HCT116 (cell line): ENCODE data around the gene TNFRSF8. TPM values are rescaled to one million over a fixed set of nuclear protein-coding genes. Genes with fewer than 3 reads are reported as not detected.

Experiments used
- ATAC-seq: fragments of 200-7000 bp; cut with Tn5 transposase; 2 replicates; pipeline ENCODE4 v1.9.1; 2020; ENCODE audit warnings: mild to moderate bottlenecking, moderate library complexity
- BruUV-seq: library from RNA; stranded (reverse); fragments of 400-500 nt; replicated peaks from 2 replicates; lab custom pipeline; 2021; lab: Mats Ljungman, UMichigan
- CTCF ChIA-PET: fragments of 300-600 bp; sonication (Branson Sonifier 250); formaldehyde crosslinking; loops from one replicate; lab custom pipeline; 2021; ENCODE audit warnings: antibody characterized with exemption; lab: Charles Lee
- POLR2A ChIA-PET: fragments of 300-600, 350-600 bp; sonication (Branson Sonifier 250); formaldehyde crosslinking; loops from one replicate; lab custom pipeline; 2021; ENCODE audit warnings: antibody characterized with exemption; lab: Charles Lee
- RAD21 ChIA-PET, 2 experiments: fragments of 300-600 bp; sonication (Branson Sonifier 250); formaldehyde crosslinking; loops; one replicate each; lab custom pipeline; 2023; ENCODE audit warnings: low total read pairs in 2 of 2; ENCODE audit not compliant: uncharacterized antibody in 2 of 2, unreplicated experiment in 2 of 2, low non-redundant PET in 1 of 2; lab: Charles Lee
- DNase-seq: peaks from one replicate; pipeline ENCODE4 v3.0.0-alpha.2; 2010; ENCODE audit warnings: low read depth, low spot score
- H2AFZ ChIP-seq: fragments of 200-600 bp; shearing (Covaris generic), sonication (generic); 2 replicates; pipeline ENCODE4 v1.6.1; 2017; ENCODE audit warnings: low read depth, mixed run types, mixed read lengths, antibody characterized with exemption, low read length; ENCODE audit not compliant: poor library complexity, severe bottlenecking
- H3K27ac ChIP-seq: 2 replicates; pipeline ENCODE4 v1.5.1; 2012; ENCODE audit warnings: low read depth, low read length
- H3K27me3 ChIP-seq: fragments of 200-600 bp; sonication (generic); 2 replicates; pipeline ENCODE4 v1.6.1; 2016; ENCODE audit warnings: mixed run types, low read length, mixed read lengths; ENCODE audit not compliant: insufficient read depth
- H3K36me3 ChIP-seq, 2 experiments: fragments of 200-500 bp in 1 of 2; fragments of 200-600 bp in 1 of 2; sonication (Bioruptor generic) in 1 of 2; sonication (generic) in 1 of 2; 2 replicates each; pipeline versions ENCODE4 v1.5.1 to v1.6.1; 2014 to 2016; ENCODE audit warnings: low read length in 2 of 2, inconsistent platforms in 1 of 2, mixed read lengths in 1 of 2, mixed run types in 1 of 2; ENCODE audit not compliant: insufficient read depth in 2 of 2, control insufficient read depth in 1 of 2
- H3K4me1 ChIP-seq, 2 experiments: fragments of 200-600 bp in 1 of 2; sonication (generic) in 1 of 2; 2 replicates each; pipeline versions ENCODE4 v1.5.1 to v1.6.1; 2012 to 2017; ENCODE audit warnings: low read length in 2 of 2, inconsistent platforms in 1 of 2, mild to moderate bottlenecking in 1 of 2, mixed read lengths in 1 of 2, mixed run types in 1 of 2, moderate library complexity in 1 of 2; ENCODE audit not compliant: insufficient read depth in 2 of 2, control insufficient read depth in 1 of 2
- H3K4me2 ChIP-seq: fragments of 200-600 bp; sonication (generic); 2 replicates; pipeline ENCODE4 v1.6.1; 2017; ENCODE audit warnings: mixed run types, low read length, mixed read lengths
- H3K4me3 ChIP-seq, 2 experiments: fragments of 200-600 bp in 1 of 2; sonication (generic) in 1 of 2; replicated peaks in 1 of 2; 2 replicates each; pipeline ENCODE4 v1.5.1; 2011 to 2016; ENCODE audit warnings: low read length in 2 of 2, control low read depth in 1 of 2, low read depth in 1 of 2, mild to moderate bottlenecking in 1 of 2, mixed read lengths in 1 of 2, mixed run types in 1 of 2
- H3K79me2 ChIP-seq: fragments of 200-600 bp; sonication (generic); 2 replicates; pipeline ENCODE4 v1.6.1; 2017; ENCODE audit warnings: mild to moderate bottlenecking, mixed run types, low read length, moderate library complexity, mixed read lengths; ENCODE audit not compliant: insufficient read depth
- H3K9ac ChIP-seq: fragments of 200-600 bp; sonication (generic); 2 replicates; pipeline ENCODE4 v1.6.1; 2016; ENCODE audit warnings: low read length, mixed read lengths
- H3K9me2 ChIP-seq: fragments of 200-600 bp; sonication (generic), shearing (Covaris generic); 2 replicates; pipeline ENCODE4 v1.6.1; 2017; ENCODE audit warnings: mixed run types, mild to moderate bottlenecking, moderate library complexity; ENCODE audit not compliant: insufficient read depth
- H3K9me3 ChIP-seq, 2 experiments: fragments of 200-500 bp in 1 of 2; fragments of 200-600 bp in 1 of 2; sonication (Bioruptor generic) in 1 of 2; sonication (generic) in 1 of 2; 2 replicates each; pipeline ENCODE4 v1.6.1; 2014 to 2017; ENCODE audit warnings: low read length in 2 of 2, mixed read lengths in 2 of 2, inconsistent platforms in 1 of 2, low read depth in 1 of 2, mild to moderate bottlenecking in 1 of 2, mixed run types in 1 of 2, moderate library complexity in 1 of 2; ENCODE audit not compliant: control insufficient read depth in 1 of 2, insufficient read depth in 1 of 2
- H4K20me1 ChIP-seq: fragments of 200-600 bp; sonication (generic), shearing (Covaris generic); 2 replicates; pipeline ENCODE4 v1.6.1; 2017; ENCODE audit warnings: mixed run types, mild to moderate bottlenecking, moderate library complexity; ENCODE audit not compliant: insufficient read depth
- CBX3 ChIP-seq: IDR thresholded peaks from 2 replicates; pipeline ENCODE4 v1.6.1; 2012; ENCODE audit warnings: low read depth
- CEBPB ChIP-seq: IDR thresholded peaks from 2 replicates; pipeline ENCODE4 v1.6.1; 2012; ENCODE audit warnings: low read depth
- EGR1 ChIP-seq: IDR thresholded peaks from 2 replicates; pipeline ENCODE4 v1.6.1; 2012; ENCODE audit warnings: low read depth
- ELF1 ChIP-seq: IDR thresholded peaks from 2 replicates; pipeline ENCODE4 v1.6.1; 2012; ENCODE audit warnings: low read depth, borderline replicate concordance
- EZH2 ChIP-seq: fragments of 200-600 bp; sonication (generic); IDR thresholded peaks from 2 replicates; pipeline ENCODE4 v1.6.1; 2017; ENCODE audit warnings: antibody characterized with exemption, mixed run types
- EZH2phosphoT487 ChIP-seq: fragments of 200-600 bp; IDR thresholded peaks from 2 replicates; pipeline ENCODE4 v1.6.1; 2018; ENCODE audit warnings: antibody characterized with exemption, borderline replicate concordance
- JUND ChIP-seq: IDR thresholded peaks from 2 replicates; pipeline ENCODE4 v1.6.1; 2012
- POLR2A ChIP-seq: IDR thresholded peaks from 2 replicates; pipeline ENCODE4 v1.7.0; 2011; ENCODE audit warnings: borderline replicate concordance; ENCODE audit not compliant: insufficient read depth, insufficient read length; ENCODE audit errors: extremely low read depth
- POLR2AphosphoS5 ChIP-seq: IDR thresholded peaks from 2 replicates; pipeline ENCODE4 v1.6.1; 2011; ENCODE audit warnings: mild to moderate bottlenecking, low read depth, low read length, moderate library complexity
- RAD21 ChIP-seq: IDR thresholded peaks from 2 replicates; pipeline ENCODE4 v1.6.1; 2012; ENCODE audit warnings: low read depth, mild to moderate bottlenecking
- SRF ChIP-seq: IDR thresholded peaks from 2 replicates; pipeline ENCODE4 v1.6.1; 2012; ENCODE audit warnings: low read depth
- TCF7L2 ChIP-seq: IDR thresholded peaks from 2 replicates; pipeline ENCODE4 v1.7.0; 2011; ENCODE audit warnings: borderline replicate concordance, inconsistent platforms; ENCODE audit not compliant: insufficient read depth, insufficient read length; ENCODE audit errors: extremely low read depth
- ZNF274 ChIP-seq: fragments of 200-500 bp; sonication (Bioruptor generic); IDR thresholded peaks from 2 replicates; pipeline ENCODE4 v1.6.1; 2014; ENCODE audit warnings: mild to moderate bottlenecking, low read depth, low read length, inconsistent platforms
- intact Hi-C: fragments of 100-400 bp; cut with micrococcal nuclease; formaldehyde crosslinking; loops from 2 replicates; pipeline ENCODE4 v1.10.0; 2022
- total RNA-seq: library from RNA; stranded (reverse); gene quantifications from one replicate; pipeline ENCODE4 v1.2.1, GENCODE V29; 2021; ENCODE audit not compliant: unreplicated experiment
- TF ChIP-seq, protein P1 (sequence below): IDR thresholded peaks from 2 replicates; pipeline ENCODE4 v1.6.1; 2012
- TF ChIP-seq, protein P2 (sequence below): IDR thresholded peaks from 2 replicates; pipeline ENCODE4 v1.6.1; 2011; ENCODE audit warnings: mild to moderate bottlenecking, low read length, moderate library complexity; ENCODE audit not compliant: insufficient replicate concordance; ENCODE audit errors: extremely low read depth
- TF ChIP-seq, protein P3 (sequence below): IDR thresholded peaks from 2 replicates; pipeline ENCODE4 v1.6.1; 2012; ENCODE audit warnings: low read depth
- TF ChIP-seq, protein P4 (sequence below): IDR thresholded peaks from 2 replicates; pipeline ENCODE4 v1.6.1; 2012
- TF ChIP-seq, protein P5 (sequence below), 3 experiments: fragments of 200-600 bp in 1 of 3; sonication (generic) in 1 of 3; IDR thresholded peaks in 2 of 3; conservative IDR thresholded peaks in 1 of 3; 2 replicates each; pipeline ENCODE4 v1.5.1; 2012 to 2017; ENCODE audit warnings: low read depth in 2 of 3, low read length in 2 of 3, antibody characterized with exemption in 1 of 3, borderline replicate concordance in 1 of 3, control low read depth in 1 of 3, mild to moderate bottlenecking in 1 of 3, mixed read lengths in 1 of 3, mixed run types in 1 of 3, moderate library complexity in 1 of 3; ENCODE audit not compliant: insufficient read depth in 1 of 3

TNFRSF8 gene
- total RNA-seq, 1 experiment from 2014 or later: 0.17 TPM

DNA sequence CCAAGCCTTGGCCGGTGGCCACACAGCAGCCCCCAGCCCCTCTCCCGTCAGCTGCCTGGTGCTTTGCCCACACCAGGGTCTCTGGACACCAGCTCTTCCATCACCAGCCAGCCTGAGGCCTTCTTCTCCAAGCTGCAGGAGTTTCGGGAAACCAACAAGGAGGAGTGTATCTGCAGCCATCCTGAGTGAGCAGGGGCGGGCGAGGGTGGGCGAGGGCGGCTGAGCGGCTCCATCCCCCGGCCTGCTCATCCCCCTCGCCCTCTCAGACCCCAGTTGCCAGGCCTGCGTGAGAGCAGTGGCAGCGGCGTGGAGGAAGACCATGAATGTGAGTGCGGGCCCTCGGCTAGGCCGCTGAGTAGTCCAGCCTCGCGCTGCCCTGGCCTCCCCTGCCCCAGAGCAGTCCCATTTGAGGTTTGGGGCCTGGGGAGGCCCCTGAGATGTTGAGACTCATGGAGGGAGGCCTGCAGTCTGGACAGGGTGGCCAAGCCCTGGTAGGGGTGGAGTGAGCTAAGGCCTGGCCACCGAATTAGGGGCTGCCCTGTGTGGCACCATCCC lies 34.1 kb upstream of the TNFRSF8 start:
- H3K36me3 ChIP-seq: peaks cover 3 to 12% of the 10 kb centered on the region in 2 experiments; a peak in 3 of 4 replicates
- DNase-seq: no peak
- ChIA-PET POLR2A (interaction anchor here (4.6 kb wide), 1 partner anchor 120 kb away, joined by 28 read pairs; no protein-coding TSS in a partner anchor), CTCF (no interaction called here), RAD21 (no interaction called here)
- no peak overlapping the region for H2AFZ ChIP-seq
- no peaks in the 10 kb centered on the region for H3K9me2 ChIP-seq
- ATAC-seq: no peak
- H3K79me2 ChIP-seq: no peaks in the 10 kb centered on the region
- H3K9ac ChIP-seq: no peak overlapping the region
- H3K27me3 ChIP-seq: no peaks in the 10 kb centered on the region
- H3K27ac ChIP-seq: no peak overlapping the region
- no peaks in the 10 kb centered on the region for H3K4me1 ChIP-seq
- intact Hi-C loops: no loop called here
- no peak overlapping the region for H3K4me3 ChIP-seq
- no peaks in the 10 kb centered on the region for H3K9me3 ChIP-seq
- TF ChIP-seq POLR2A (no peak), ELF1 (no peak), EZH2 (no peak), RAD21 (no peak), TCF7L2 (no peak), EZH2phosphoT487 (no peak), CEBPB (no peak), SRF (no peak), JUND (no peak), EGR1 (no peak), CBX3 (no peak), POLR2AphosphoS5 (no peak), ZNF274 (no peak)
- TF ChIP-seq, protein P1, sequence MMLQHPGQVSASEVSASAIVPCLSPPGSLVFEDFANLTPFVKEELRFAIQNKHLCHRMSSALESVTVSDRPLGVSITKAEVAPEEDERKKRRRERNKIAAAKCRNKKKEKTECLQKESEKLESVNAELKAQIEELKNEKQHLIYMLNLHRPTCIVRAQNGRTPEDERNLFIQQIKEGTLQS: no peak
- TF ChIP-seq, protein P2, sequence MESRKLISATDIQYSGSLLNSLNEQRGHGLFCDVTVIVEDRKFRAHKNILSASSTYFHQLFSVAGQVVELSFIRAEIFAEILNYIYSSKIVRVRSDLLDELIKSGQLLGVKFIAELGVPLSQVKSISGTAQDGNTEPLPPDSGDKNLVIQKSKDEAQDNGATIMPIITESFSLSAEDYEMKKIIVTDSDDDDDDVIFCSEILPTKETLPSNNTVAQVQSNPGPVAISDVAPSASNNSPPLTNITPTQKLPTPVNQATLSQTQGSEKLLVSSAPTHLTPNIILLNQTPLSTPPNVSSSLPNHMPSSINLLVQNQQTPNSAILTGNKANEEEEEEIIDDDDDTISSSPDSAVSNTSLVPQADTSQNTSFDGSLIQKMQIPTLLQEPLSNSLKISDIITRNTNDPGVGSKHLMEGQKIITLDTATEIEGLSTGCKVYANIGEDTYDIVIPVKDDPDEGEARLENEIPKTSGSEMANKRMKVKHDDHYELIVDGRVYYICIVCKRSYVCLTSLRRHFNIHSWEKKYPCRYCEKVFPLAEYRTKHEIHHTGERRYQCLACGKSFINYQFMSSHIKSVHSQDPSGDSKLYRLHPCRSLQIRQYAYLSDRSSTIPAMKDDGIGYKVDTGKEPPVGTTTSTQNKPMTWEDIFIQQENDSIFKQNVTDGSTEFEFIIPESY: no peak
- TF ChIP-seq, protein P3, sequence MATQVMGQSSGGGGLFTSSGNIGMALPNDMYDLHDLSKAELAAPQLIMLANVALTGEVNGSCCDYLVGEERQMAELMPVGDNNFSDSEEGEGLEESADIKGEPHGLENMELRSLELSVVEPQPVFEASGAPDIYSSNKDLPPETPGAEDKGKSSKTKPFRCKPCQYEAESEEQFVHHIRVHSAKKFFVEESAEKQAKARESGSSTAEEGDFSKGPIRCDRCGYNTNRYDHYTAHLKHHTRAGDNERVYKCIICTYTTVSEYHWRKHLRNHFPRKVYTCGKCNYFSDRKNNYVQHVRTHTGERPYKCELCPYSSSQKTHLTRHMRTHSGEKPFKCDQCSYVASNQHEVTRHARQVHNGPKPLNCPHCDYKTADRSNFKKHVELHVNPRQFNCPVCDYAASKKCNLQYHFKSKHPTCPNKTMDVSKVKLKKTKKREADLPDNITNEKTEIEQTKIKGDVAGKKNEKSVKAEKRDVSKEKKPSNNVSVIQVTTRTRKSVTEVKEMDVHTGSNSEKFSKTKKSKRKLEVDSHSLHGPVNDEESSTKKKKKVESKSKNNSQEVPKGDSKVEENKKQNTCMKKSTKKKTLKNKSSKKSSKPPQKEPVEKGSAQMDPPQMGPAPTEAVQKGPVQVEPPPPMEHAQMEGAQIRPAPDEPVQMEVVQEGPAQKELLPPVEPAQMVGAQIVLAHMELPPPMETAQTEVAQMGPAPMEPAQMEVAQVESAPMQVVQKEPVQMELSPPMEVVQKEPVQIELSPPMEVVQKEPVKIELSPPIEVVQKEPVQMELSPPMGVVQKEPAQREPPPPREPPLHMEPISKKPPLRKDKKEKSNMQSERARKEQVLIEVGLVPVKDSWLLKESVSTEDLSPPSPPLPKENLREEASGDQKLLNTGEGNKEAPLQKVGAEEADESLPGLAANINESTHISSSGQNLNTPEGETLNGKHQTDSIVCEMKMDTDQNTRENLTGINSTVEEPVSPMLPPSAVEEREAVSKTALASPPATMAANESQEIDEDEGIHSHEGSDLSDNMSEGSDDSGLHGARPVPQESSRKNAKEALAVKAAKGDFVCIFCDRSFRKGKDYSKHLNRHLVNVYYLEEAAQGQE: no peak
- TF ChIP-seq, protein P4, sequence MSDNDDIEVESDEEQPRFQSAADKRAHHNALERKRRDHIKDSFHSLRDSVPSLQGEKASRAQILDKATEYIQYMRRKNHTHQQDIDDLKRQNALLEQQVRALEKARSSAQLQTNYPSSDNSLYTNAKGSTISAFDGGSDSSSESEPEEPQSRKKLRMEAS: no peak
- TF ChIP-seq, protein P5, sequence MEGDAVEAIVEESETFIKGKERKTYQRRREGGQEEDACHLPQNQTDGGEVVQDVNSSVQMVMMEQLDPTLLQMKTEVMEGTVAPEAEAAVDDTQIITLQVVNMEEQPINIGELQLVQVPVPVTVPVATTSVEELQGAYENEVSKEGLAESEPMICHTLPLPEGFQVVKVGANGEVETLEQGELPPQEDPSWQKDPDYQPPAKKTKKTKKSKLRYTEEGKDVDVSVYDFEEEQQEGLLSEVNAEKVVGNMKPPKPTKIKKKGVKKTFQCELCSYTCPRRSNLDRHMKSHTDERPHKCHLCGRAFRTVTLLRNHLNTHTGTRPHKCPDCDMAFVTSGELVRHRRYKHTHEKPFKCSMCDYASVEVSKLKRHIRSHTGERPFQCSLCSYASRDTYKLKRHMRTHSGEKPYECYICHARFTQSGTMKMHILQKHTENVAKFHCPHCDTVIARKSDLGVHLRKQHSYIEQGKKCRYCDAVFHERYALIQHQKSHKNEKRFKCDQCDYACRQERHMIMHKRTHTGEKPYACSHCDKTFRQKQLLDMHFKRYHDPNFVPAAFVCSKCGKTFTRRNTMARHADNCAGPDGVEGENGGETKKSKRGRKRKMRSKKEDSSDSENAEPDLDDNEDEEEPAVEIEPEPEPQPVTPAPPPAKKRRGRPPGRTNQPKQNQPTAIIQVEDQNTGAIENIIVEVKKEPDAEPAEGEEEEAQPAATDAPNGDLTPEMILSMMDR (IDR thresholded peaks at IDR 0.05 in 2 of 3, conservative IDR thresholded peaks at IDR 0.05 in 1 of 3; ENCODE audit: borderline replicate concordance in 1 of 3, insufficient read depth in 1 of 3, low read depth in 2 of 3, low read length in 2 of 3): no peak
- no TSS peak for BruUV-seq
- H4K20me1 ChIP-seq: no peaks in the 10 kb centered on the region
- no peak overlapping the region for H3K4me2 ChIP-seq
